Stimulated activated CD4-positive, alpha-beta T cell treated with anti-CD3 and anti-CD28 coated beads, Interleukin-2, amount 100 ng/mL, for 4 hours (primary cell): ENCODE data around the gene STK11IP.

ENCODE experiments used
- DNase-seq: peaks from one replicate; pipeline ENCODE4 v3.0.0-alpha.2; 2020; ENCODE audit warnings: low read depth

STK11IP gene

GRCh38 chr2:219656526-219656925, 58.9 kb downstream of the STK11IP start:
- DNase-seq = no peak

- DNase-seq = no peak
Observed at GRCh38 chr2:219658196-219658846, 60.7 kb downstream of the STK11IP start.

GRCh38 chr2:219658874-219659273, 61.2 kb downstream of the STK11IP start:
- no peak for DNase-seq

- DNase-seq = no peak
Observed at GRCh38 chr2:219661197-219661954, 63.7 kb downstream of the STK11IP start.

GRCh38 chr2:219661955-219662395, 64.3 kb downstream of the STK11IP start:
- no peak for DNase-seq

- DNase-seq = no peak
Observed at GRCh38 chr2:219662566-219662965, 64.9 kb downstream of the STK11IP start.

GRCh38 chr2:219663116-219663762, 65.6 kb downstream of the STK11IP start:
- DNase-seq = no peak

GRCh38 chr2:219664041-219664440, 66.4 kb downstream of the STK11IP start:
- DNase-seq = no peak

GRCh38 chr2:219664944-219665343, 67.3 kb downstream of the STK11IP start:
- DNase-seq = no peak

- DNase-seq = no peak
Observed at GRCh38 chr2:219665926-219666325, 68.3 kb downstream of the STK11IP start.
